IPS-20b (cell line): ENCODE measurements around the gene RFC2.

Source experiments
- H3K27ac ChIP-seq: one replicate; pipeline ENCODE4 v1.5.1; 2013; ENCODE audit warnings: low read length
- H3K27me3 ChIP-seq: 2 replicates; pipeline ENCODE4 v1.6.1; 2013; ENCODE audit warnings: mild to moderate bottlenecking, low read length, inconsistent platforms; ENCODE audit not compliant: insufficient read depth
- H3K36me3 ChIP-seq: 2 replicates; pipeline ENCODE4 v1.6.1; 2013; ENCODE audit warnings: low read depth, mild to moderate bottlenecking, inconsistent platforms, low read length, moderate library complexity; ENCODE audit not compliant: insufficient read depth
- H3K4me1 ChIP-seq: 2 replicates; pipeline ENCODE4 v1.6.1; 2013; ENCODE audit warnings: mild to moderate bottlenecking, control low read depth, inconsistent platforms, low read length, moderate library complexity; ENCODE audit not compliant: insufficient read depth
- H3K4me3 ChIP-seq: 2 replicates; pipeline ENCODE4 v1.5.1; 2013; ENCODE audit warnings: mild to moderate bottlenecking, low read length, inconsistent platforms
- H3K9ac ChIP-seq: 2 replicates; pipeline ENCODE4 v1.6.1; 2013; ENCODE audit warnings: low read depth, mild to moderate bottlenecking, inconsistent platforms, low read length, moderate library complexity
- H3K9me3 ChIP-seq: 2 replicates; pipeline ENCODE4 v1.6.1; 2013; ENCODE audit warnings: mild to moderate bottlenecking, low read depth, low read length, inconsistent platforms; ENCODE audit not compliant: insufficient read depth

Gene RFC2

GRCh38 chr7:74190259-74190658 lies 63.9 kb downstream of the RFC2 start:
- Histone ChIP-seq H3K4me3 (no peak overlapping the region), H3K27me3 (no peaks in the 10 kb centered on the region), H3K4me1 (no peaks in the 10 kb centered on the region), H3K36me3 (peaks cover 95% of the 10 kb centered on the region), H3K27ac (no peak overlapping the region), H3K9me3 (no peaks in the 10 kb centered on the region), H3K9ac (no peak overlapping the region)

GRCh38 chr7:74187915-74188675 lies 66.1 kb downstream of the RFC2 start:
- H3K9me3 ChIP-seq: no peaks in the 10 kb centered on the region
- no peak overlapping the region for H3K9ac ChIP-seq
- peaks cover 89% of the 10 kb centered on the region for H3K36me3 ChIP-seq

GRCh38 chr7:74185636-74186035 lies 68.6 kb downstream of the RFC2 start:
- Histone ChIP-seq H3K36me3 (peaks cover 76% of the 10 kb centered on the region), H3K27ac (no peak overlapping the region)

More at GRCh38 chr7:74187915-74188675, 66.1 kb downstream of the RFC2 start:
- Histone ChIP-seq H3K4me3 (no peak overlapping the region), H3K27me3 (no peaks in the 10 kb centered on the region), H3K27ac (no peak overlapping the region), H3K4me1 (0 out of 2 replicates have a peak, but pooled peaks cover 8% of the 10 kb centered on the region)

GRCh38 chr7:74185016-74185415 lies 69.2 kb downstream of the RFC2 start:
- Histone ChIP-seq H3K27ac (no peak overlapping the region), H3K4me1 (0 out of 2 replicates have a peak, but pooled peaks cover 8% of the 10 kb centered on the region), H3K4me3 (no peak overlapping the region), H3K9ac (no peak overlapping the region), H3K36me3 (peaks cover 76% of the 10 kb centered on the region), H3K9me3 (no peaks in the 10 kb centered on the region), H3K27me3 (no peaks in the 10 kb centered on the region)

More at GRCh38 chr7:74185636-74186035, 68.6 kb downstream of the RFC2 start:
- 0 out of 2 replicates have a peak, but pooled peaks cover 8% of the 10 kb centered on the region for H3K4me1 ChIP-seq
- H3K4me3 ChIP-seq: no peak overlapping the region
- no peaks in the 10 kb centered on the region for H3K9me3 ChIP-seq
- H3K27me3 ChIP-seq: no peaks in the 10 kb centered on the region
- H3K9ac ChIP-seq: no peak overlapping the region

GRCh38 chr7:74183653-74184450 lies 70.3 kb downstream of the RFC2 start:
- Histone ChIP-seq H3K9ac (no peak overlapping the region), H3K27ac (no peak overlapping the region), H3K9me3 (no peaks in the 10 kb centered on the region), H3K36me3 (peaks cover 76% of the 10 kb centered on the region), H3K27me3 (no peaks in the 10 kb centered on the region), H3K4me3 (no peak overlapping the region), H3K4me1 (0 out of 2 replicates have a peak, but pooled peaks cover 8% of the 10 kb centered on the region)

GRCh38 chr7:74183142-74183541 lies 71.1 kb downstream of the RFC2 start:
- H3K27ac ChIP-seq: no peak overlapping the region
- peaks cover 74% of the 10 kb centered on the region for H3K36me3 ChIP-seq
- H3K27me3 ChIP-seq: no peaks in the 10 kb centered on the region
- H3K9ac ChIP-seq: no peak overlapping the region
- H3K9me3 ChIP-seq: no peaks in the 10 kb centered on the region
- 0 out of 2 replicates have a peak, but pooled peaks cover 8% of the 10 kb centered on the region for H3K4me1 ChIP-seq
- H3K4me3 ChIP-seq: no peak overlapping the region

GRCh38 chr7:74182453-74183090 lies 71.6 kb downstream of the RFC2 start:
- no peak overlapping the region for H3K9ac ChIP-seq

GRCh38 chr7:74181821-74182220 lies 72.4 kb downstream of the RFC2 start:
- H3K27me3 ChIP-seq: no peaks in the 10 kb centered on the region
- H3K9me3 ChIP-seq: no peaks in the 10 kb centered on the region
- H3K36me3 ChIP-seq: peaks cover 74% of the 10 kb centered on the region
- no peak overlapping the region for H3K4me3 ChIP-seq
- no peak overlapping the region for H3K27ac ChIP-seq
- H3K4me1 ChIP-seq: peaks cover 8% of the 10 kb centered on the region; the same call in 1 of the 2 replicates
- H3K9ac ChIP-seq: no peak overlapping the region

More at GRCh38 chr7:74182453-74183090, 71.6 kb downstream of the RFC2 start:
- no peaks in the 10 kb centered on the region for H3K27me3 ChIP-seq
- no peaks in the 10 kb centered on the region for H3K9me3 ChIP-seq
- H3K4me3 ChIP-seq: no peak overlapping the region
- 0 out of 2 replicates have a peak, but pooled peaks cover 8% of the 10 kb centered on the region for H3K4me1 ChIP-seq
- H3K27ac ChIP-seq: no peak overlapping the region
- H3K36me3 ChIP-seq: peaks cover 74% of the 10 kb centered on the region
